ENCODE measurements around the gene GRIFIN. TPM values are rescaled to one million over a fixed set of nuclear protein-coding genes. Genes with fewer than 3 reads are reported as not detected.

Gene GRIFIN
- total RNA-seq, 1 donor from 2014 or later = not detected

DNA sequence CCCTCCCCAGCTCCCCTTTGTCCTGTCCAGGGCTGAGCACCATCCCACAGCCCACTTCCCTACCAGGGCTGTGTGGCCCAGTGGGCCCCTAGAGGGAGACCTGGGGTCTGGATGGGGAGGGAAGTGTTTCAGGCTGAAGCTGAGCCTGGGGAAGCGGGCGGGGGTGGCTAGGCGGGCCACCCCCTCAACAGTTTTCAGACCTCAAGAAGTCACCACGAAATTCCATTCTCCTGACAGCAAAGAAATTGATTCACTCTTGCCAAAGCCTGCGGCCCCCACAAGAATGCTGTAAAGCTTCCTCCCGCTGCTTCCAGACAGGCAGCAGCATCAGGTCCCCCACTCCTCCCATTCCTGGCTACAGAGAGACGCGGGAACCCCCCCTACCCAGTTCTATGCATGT is 40.8 kb upstream of the GRIFIN start:
- intact Hi-C loops (cut with micrococcal nuclease) = no loop called here
- H3K36me3 Mint-ChIP-seq (ENCODE audit: low read depth) = peaks cover 14% of the 10 kb centered on the region
- TF ChIP-seq, protein P1, sequence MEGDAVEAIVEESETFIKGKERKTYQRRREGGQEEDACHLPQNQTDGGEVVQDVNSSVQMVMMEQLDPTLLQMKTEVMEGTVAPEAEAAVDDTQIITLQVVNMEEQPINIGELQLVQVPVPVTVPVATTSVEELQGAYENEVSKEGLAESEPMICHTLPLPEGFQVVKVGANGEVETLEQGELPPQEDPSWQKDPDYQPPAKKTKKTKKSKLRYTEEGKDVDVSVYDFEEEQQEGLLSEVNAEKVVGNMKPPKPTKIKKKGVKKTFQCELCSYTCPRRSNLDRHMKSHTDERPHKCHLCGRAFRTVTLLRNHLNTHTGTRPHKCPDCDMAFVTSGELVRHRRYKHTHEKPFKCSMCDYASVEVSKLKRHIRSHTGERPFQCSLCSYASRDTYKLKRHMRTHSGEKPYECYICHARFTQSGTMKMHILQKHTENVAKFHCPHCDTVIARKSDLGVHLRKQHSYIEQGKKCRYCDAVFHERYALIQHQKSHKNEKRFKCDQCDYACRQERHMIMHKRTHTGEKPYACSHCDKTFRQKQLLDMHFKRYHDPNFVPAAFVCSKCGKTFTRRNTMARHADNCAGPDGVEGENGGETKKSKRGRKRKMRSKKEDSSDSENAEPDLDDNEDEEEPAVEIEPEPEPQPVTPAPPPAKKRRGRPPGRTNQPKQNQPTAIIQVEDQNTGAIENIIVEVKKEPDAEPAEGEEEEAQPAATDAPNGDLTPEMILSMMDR (IDR thresholded peaks at IDR 0.05) = no peak
- ChIA-PET POLR2A (interaction anchor here (1.5 kb wide), 1 partner anchor 11 kb away, joined by 9 read pairs; no protein-coding TSS in a partner anchor), CTCF (no interaction called here)
- no peak for ATAC-seq (ENCODE audit: low read depth)
- peaks cover 43% of the 10 kb centered on the region for H3K4me1 Mint-ChIP-seq
- no peak for DNase-seq
- H3K27ac Mint-ChIP-seq = no peak overlapping the region
- no peak overlapping the region for H3K4me3 Mint-ChIP-seq
- no peaks in the 10 kb centered on the region for H3K9me3 Mint-ChIP-seq
- no peaks in the 10 kb centered on the region for H3K27me3 Mint-ChIP-seq

DNA sequence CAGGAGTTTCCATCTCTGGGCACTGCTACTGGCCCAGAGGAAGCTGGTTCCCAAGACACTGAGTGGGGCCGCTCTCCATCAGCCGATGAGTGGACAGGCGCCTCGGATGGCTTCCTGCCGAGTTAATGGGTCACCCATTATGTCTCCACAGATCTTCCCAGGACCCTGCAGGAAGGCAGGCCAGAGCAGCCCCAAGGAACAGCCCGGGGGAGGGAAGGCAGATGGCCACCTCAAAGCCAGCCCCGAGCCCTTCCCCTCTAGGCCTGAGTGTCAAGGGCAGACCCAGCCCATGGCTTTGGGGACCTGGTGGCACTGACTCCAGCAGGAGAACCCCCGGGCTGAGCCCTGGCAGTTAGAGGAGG is 40.0 kb upstream of the GRIFIN start:
- Mint-ChIP-seq H3K4me3 (no peak overlapping the region), H3K27me3 (no peaks in the 10 kb centered on the region), H3K36me3 (ENCODE audit: low read depth) (peaks cover 8% of the 10 kb centered on the region), H3K9me3 (no peaks in the 10 kb centered on the region), H3K27ac (no peak overlapping the region), H3K4me1 (peaks cover 46% of the 10 kb centered on the region)
- DNase-seq = no peak
- ChIA-PET POLR2A (interaction anchor here (0.9 to 1.0 kb wide), 2 partner anchors 14 to 129 kb away, joined by 3 to 4 read pairs; no protein-coding TSS in a partner anchor), CTCF (no interaction called here)
- no peak for ATAC-seq (ENCODE audit: low read depth)
- TF ChIP-seq, protein P1 (IDR thresholded peaks at IDR 0.05) = no peak
- intact Hi-C loops (cut with micrococcal nuclease) = no loop called here

DNA sequence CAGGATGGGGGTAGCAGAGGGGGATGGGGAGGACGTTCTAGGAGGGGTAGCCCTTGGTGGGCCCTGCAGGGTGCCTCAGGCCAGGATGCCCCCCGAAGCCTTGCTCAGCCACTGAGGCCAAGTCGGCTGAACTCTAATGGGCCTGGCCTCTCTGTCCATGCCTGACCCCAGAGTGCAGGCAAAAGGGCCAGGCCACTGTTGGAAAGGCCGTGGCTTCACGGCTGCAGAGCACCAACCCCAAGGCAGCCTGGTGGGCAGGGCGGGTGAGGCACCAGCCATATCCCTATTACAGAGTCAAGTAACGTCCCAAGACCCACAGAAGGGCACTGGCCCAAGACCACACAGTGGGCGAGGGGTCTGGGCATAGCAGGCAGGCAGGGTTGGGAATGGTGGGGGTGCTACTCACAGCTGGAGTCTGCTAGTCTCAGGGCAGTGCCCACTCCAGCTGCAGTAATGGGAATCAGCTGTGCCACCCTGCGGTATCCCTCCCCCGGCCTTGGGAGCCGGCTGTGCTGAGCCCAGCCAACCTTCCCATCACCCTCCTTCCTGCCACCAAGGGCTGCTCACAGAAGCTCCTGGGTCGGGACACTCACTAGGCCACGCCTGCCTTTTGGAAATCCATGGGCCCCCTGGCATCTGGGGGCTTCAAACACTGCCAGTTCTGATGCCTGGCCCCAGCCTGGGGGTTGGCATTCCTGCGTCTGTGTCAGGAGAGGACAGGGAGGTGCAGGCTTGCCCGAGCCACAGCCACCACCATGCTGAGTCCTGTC is 39.4 kb upstream of the GRIFIN start:
- no peak overlapping the region for H3K27ac Mint-ChIP-seq
- no peak for ATAC-seq (ENCODE audit: low read depth)
- no peak for DNase-seq
- no peaks in the 10 kb centered on the region for H3K9me3 Mint-ChIP-seq
- H3K27me3 Mint-ChIP-seq = no peaks in the 10 kb centered on the region
- H3K36me3 Mint-ChIP-seq (ENCODE audit: low read depth) = peaks cover 5% of the 10 kb centered on the region
- H3K4me1 Mint-ChIP-seq = peaks cover 49% of the 10 kb centered on the region
- H3K4me3 Mint-ChIP-seq = no peak overlapping the region
- ChIA-PET POLR2A (interaction anchor here (0.9 to 1.0 kb wide), 2 partner anchors 15 to 130 kb away, joined by 3 to 4 read pairs; no protein-coding TSS in a partner anchor), CTCF (no interaction called here)
- intact Hi-C loops (cut with micrococcal nuclease) = no loop called here
- TF ChIP-seq, protein P1 (IDR thresholded peaks at IDR 0.05) = no peak

DNA sequence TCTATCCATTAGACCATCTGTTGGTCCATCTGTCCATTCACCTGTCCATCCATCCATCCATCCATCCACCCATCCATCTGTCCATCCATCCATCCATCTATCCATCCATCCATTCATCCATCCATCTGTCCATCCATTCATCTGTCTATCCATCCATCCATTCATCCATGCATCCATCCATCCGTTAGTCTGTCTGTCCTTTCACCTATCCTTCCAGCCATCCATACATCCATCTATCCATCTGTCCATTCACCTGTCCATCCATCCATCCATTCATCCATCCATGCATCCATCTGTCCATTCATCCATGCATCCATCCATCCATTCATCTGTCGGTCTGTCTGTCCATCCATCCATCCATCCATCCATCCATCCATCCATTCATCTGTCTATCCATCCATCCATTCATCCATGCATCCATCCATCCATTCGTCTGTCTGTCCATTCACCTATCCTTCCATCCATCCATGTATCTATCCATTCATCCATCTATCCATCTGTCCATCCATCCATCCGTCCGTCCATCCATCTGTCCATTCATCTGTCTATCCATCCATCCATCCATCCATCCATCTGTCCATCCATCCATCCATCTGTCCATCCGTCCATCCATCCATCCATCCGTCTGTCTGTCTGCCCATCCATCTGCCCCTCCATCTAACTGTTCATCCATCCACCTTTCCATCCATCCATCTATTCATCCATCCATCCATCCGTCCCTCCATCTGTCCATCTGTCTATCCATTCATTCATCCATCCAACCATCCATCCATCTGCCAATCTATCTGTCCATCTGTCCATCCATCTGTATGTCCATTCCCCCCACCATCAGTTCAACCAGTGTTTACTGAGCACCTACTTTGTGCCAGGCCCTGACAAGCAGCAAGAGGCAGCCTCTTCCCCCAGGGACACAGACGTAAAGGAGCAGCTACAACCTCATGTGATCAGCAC is 38.5 kb upstream of the GRIFIN start:
- TF ChIP-seq, protein P1 (IDR thresholded peaks at IDR 0.05) = no peak
- no peaks in the 10 kb centered on the region for H3K36me3 Mint-ChIP-seq (ENCODE audit: low read depth)
- no peaks in the 10 kb centered on the region for H3K9me3 Mint-ChIP-seq
- DNase-seq = no peak
- no peak overlapping the region for H3K27ac Mint-ChIP-seq
- no peak overlapping the region for H3K4me3 Mint-ChIP-seq
- peaks cover 55% of the 10 kb centered on the region for H3K4me1 Mint-ChIP-seq
- ChIA-PET CTCF (no interaction called here), POLR2A (no interaction called here)
- ATAC-seq (ENCODE audit: low read depth) = no peak
- intact Hi-C loops (cut with micrococcal nuclease) = loop anchor here (5.0 kb wide), 1 partner anchor 112 kb away; the partner anchor contains the start of gene CHST12
- H3K27me3 Mint-ChIP-seq = no peaks in the 10 kb centered on the region

DNA sequence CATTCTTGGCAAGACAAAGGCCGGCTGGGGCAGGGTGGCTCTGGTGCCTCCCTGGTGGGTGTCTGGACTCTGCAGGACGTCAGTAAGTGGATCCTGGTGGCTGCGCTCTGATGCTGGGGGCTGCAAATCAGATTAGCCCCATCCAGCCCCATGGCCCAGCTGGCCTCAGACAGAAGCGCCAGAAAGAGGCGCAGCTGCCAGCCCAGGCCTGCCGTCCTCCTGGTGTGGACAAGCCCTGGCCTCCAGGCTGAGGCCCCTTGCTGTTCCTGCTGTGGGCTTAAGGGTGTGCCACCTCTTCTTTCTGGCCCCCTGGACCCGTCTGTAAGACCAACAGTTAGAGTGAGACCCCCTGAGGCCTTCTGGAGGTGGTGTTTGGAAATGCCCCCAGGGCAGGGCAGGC is 37.5 kb upstream of the GRIFIN start:
- POLR2A ChIA-PET = interaction anchor here (7.0 kb wide), 1 partner anchor 8 kb away, joined by 240 read pairs; the partner anchor contains the start of gene LFNG
- no peaks in the 10 kb centered on the region for H3K9me3 Mint-ChIP-seq
- DNase-seq (no peak), ATAC-seq (ENCODE audit: low read depth) (no peak)
- TF ChIP-seq, protein P1 (IDR thresholded peaks at IDR 0.05) = no peak
- intact Hi-C loops (cut with micrococcal nuclease) = loop anchor here (5.0 kb wide), 1 partner anchor 111 kb away; the partner anchor contains the start of gene CHST12
- peaks cover 62% of the 10 kb centered on the region for H3K4me1 Mint-ChIP-seq
- H3K27me3 Mint-ChIP-seq = no peaks in the 10 kb centered on the region
- no peak overlapping the region for H3K4me3 Mint-ChIP-seq
- peak overlapping the region; percentile 95 for H3K27ac Mint-ChIP-seq
- no peaks in the 10 kb centered on the region for H3K36me3 Mint-ChIP-seq (ENCODE audit: low read depth)
- CTCF ChIA-PET = no interaction called here

Data from activated B cell treated with CpG ODN at 0.5 μM for 24 hours (primary cell).